Glomerular visceral epithelial cell (primary cell): ENCODE data around the gene CXXC5.
"Not testable (repeated sequence)": the region's sequence is repeated elsewhere in the genome, so short reads cannot be mapped to it uniquely, and the experiment has no call there.

Experiments
- DNase-seq: peaks from one replicate; pipeline ENCODE4 v3.0.0-alpha.2; 2016; ENCODE audit errors: extremely low spot score

CXXC5 gene

GRCh38 chr5:139648205-139649081 is at the start of gene CXXC5:
Gene CXXC5, plus strand, starts transcription at chr5:139648349. Its CDS starts 32,175 bp downstream, at chr5:139680524.
- peak; percentile 93 for DNase-seq

GRCh38 chr5:139598601-139598965 is 49.6 kb upstream of the CXXC5 start:
- not testable (repeated sequence) for DNase-seq

GRCh38 chr5:139600336-139600949 is 47.7 kb upstream of the CXXC5 start:
- peak; percentile 55 for DNase-seq

- no peak for DNase-seq
These were observed 46.7 kb upstream of the CXXC5 start for GRCh38 chr5:139601429-139601828.

GRCh38 chr5:139601948-139602347 is 46.2 kb upstream of the CXXC5 start:
- DNase-seq, result not testable (repeated sequence)

- DNase-seq, result no peak
These were observed 42.3 kb upstream of the CXXC5 start for GRCh38 chr5:139605887-139606286.

GRCh38 chr5:139611703-139612584 is 36.2 kb upstream of the CXXC5 start:
- no peak for DNase-seq

- no peak for DNase-seq
These were observed 28.3 kb upstream of the CXXC5 start for GRCh38 chr5:139619861-139620260.

GRCh38 chr5:139625398-139625797 is 22.8 kb upstream of the CXXC5 start:
- DNase-seq, result peak; percentile 72

- DNase-seq, result no peak
These were observed 17.3 kb upstream of the CXXC5 start for GRCh38 chr5:139630855-139631254.

- DNase-seq, result no peak
These were observed 16.5 kb upstream of the CXXC5 start for GRCh38 chr5:139631520-139632165.

- DNase-seq, result peak; percentile 86
These were observed 14.7 kb upstream of the CXXC5 start for GRCh38 chr5:139633295-139634027.

GRCh38 chr5:139634028-139634325 is 14.2 kb upstream of the CXXC5 start:
- no peak for DNase-seq

- DNase-seq, result no peak
These were observed 13.6 kb upstream of the CXXC5 start for GRCh38 chr5:139634541-139634940.

- no peak for DNase-seq
These were observed 13.0 kb upstream of the CXXC5 start for GRCh38 chr5:139635191-139635590.

- DNase-seq, result peak; percentile 98
These were observed 12.4 kb upstream of the CXXC5 start for GRCh38 chr5:139635606-139636206.

GRCh38 chr5:139636207-139636792 is 11.8 kb upstream of the CXXC5 start:
- DNase-seq, result peak; percentile 69

- peak; percentile 55 for DNase-seq
These were observed 11.2 kb upstream of the CXXC5 start for GRCh38 chr5:139636975-139637408.

- DNase-seq, result peak; percentile 83
These were observed 10.6 kb upstream of the CXXC5 start for GRCh38 chr5:139637438-139638089.
